ENCODE data around the gene CAPN7.

- TF ChIP-seq EZH2phosphoT487 (conservative IDR thresholded peaks at IDR 0.05; ENCODE audit: low read length) (no peak), CTCF (IDR thresholded peaks at IDR 0.05; ENCODE audit: insufficient read depth, low read length, poor library complexity, severe bottlenecking) (no peak)
Measured at GRCh38 chr3:15276028-15276724, 70.1 kb downstream of the CAPN7 start.
